ENCODE measurements around the gene TNFRSF1A.
A peak's percentile ranks its signal among the peaks of the same experiment; 100 is the strongest.

TNFRSF1A gene

GRCh38 chr12:6361834-6362233, 20.0 kb upstream of the TNFRSF1A start:
- Histone ChIP-seq H3K4me1 (ENCODE audit: control insufficient read depth in 2 of 2, insufficient read depth in 1 of 2, low read depth in 1 of 2, low read length in 2 of 2) (peaks cover 0 to 4% of the 10 kb centered on the region in 2 donors), H2BK15ac (ENCODE audit: low read length) (peak overlapping the region; percentile 72), H2AFZ (ENCODE audit: low read length) (peak overlapping the region; percentile 22), H3K9me3 (replicated peaks in 1 of 2; ENCODE audit: control insufficient read depth in 2 of 2, insufficient read depth in 1 of 2, low read depth in 1 of 2, low read length in 2 of 2) (no peaks in the 10 kb centered on the region), H3K14ac (ENCODE audit: low read length) (no peak overlapping the region), H3K4me2 (ENCODE audit: insufficient read depth, low read length, poor library complexity, severe bottlenecking) (no peak overlapping the region), H3K18ac (ENCODE audit: low read length) (peak overlapping the region; percentile 82), H3K4ac (ENCODE audit: low read length) (no peak overlapping the region), H2BK120ac (ENCODE audit: low read depth, low read length) (no peak overlapping the region), H3K23ac (ENCODE audit: low read depth, low read length, poor library complexity) (peak overlapping the region; percentile 25), H3K27ac (replicated peaks; ENCODE audit: low read length) (no peak overlapping the region), H2BK12ac (ENCODE audit: low read length) (peak overlapping the region; percentile 60), H3K27me3 (ENCODE audit: control insufficient read depth in 3 of 3, insufficient read depth in 3 of 3, low read depth in 1 of 3, low read length in 3 of 3) (no peaks in the 10 kb centered on the region), H3K36me3 (replicated peaks in 1 of 2; ENCODE audit: control insufficient read depth in 2 of 2, insufficient read depth in 2 of 2, low read length in 2 of 2) (no peaks in the 10 kb centered on the region), H3K9ac (ENCODE audit: low read depth, low read length, poor library complexity) (no peak overlapping the region), H3K4me3 (ENCODE audit: low read length in 2 of 2) (no peak overlapping the region), H3K79me1 (ENCODE audit: low read depth, low read length) (no peaks in the 10 kb centered on the region), H2AK5ac (ENCODE audit: low read depth, low read length) (peak overlapping the region; percentile 73), H2BK5ac (ENCODE audit: low read length) (no peak overlapping the region), H4K8ac (ENCODE audit: low read depth, low read length) (no peak overlapping the region), H4K91ac (ENCODE audit: low read depth, low read length, poor library complexity) (no peak overlapping the region)
- no CpG with 5 or more reads among the region's 14 CpGs for WGBS, 2 donors (ENCODE audit: extremely low coverage in 2 of 2, insufficient read length in 2 of 2, insufficient replicate concordance in 1 of 2)
- no peak for DNase-seq (ENCODE audit: low spot score)

DNA sequence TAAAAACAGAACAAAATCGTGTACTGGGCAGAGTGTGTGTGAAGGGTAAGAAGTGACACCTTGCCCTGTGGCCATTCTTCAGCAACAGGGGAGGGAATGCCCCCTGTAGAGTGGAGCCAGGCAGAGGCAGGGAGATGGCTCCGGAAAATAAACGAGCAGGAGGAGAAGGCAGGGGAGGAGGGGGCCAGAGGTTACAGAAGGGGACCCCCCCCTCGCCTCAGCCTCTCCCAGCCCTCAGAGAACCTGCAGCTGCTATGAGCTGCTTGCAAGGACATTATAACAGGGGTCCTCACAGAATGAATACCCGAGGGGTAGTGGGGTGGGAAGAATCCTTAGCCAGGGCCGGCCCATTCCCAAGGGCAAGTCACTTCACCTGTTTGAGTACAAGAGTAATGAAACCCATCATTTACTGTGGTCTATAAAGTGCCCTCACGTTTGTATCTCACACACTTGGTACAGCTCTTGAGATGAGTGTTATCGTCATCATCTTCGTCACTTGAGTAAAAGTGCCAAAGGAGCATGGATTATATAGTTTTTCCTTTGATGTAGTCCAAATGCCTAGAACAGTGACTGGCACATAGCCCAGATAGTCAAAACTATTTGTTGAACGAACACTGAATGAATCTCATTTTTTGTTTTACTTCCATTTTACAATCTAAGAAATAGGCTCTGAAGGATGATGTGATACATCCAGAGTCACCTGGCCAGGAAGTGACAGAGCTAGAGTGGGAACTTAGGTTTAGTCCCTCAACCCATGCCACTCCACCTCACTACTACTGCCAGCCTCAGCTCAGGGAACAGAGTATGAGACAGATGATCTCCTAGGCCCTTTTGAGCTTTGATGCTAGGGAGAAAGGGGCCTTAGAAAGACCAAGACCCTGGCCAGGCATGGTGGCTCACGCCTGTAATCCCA, 19.0 kb upstream of the TNFRSF1A start:
- Histone ChIP-seq H3K36me3 (replicated peaks in 1 of 2; ENCODE audit: control insufficient read depth in 2 of 2, insufficient read depth in 2 of 2, low read length in 2 of 2) (no peaks in the 10 kb centered on the region), H3K4ac (ENCODE audit: low read length) (no peak overlapping the region), H3K23ac (ENCODE audit: low read depth, low read length, poor library complexity) (no peak overlapping the region), H4K8ac (ENCODE audit: low read depth, low read length) (no peak overlapping the region), H3K27ac (replicated peaks; ENCODE audit: low read length) (no peak overlapping the region), H3K27me3 (ENCODE audit: control insufficient read depth in 3 of 3, insufficient read depth in 3 of 3, low read depth in 1 of 3, low read length in 3 of 3) (no peaks in the 10 kb centered on the region), H3K18ac (ENCODE audit: low read length) (no peak overlapping the region), H3K4me2 (ENCODE audit: insufficient read depth, low read length, poor library complexity, severe bottlenecking) (no peak overlapping the region), H3K79me1 (ENCODE audit: low read depth, low read length) (no peaks in the 10 kb centered on the region), H3K4me1 (ENCODE audit: control insufficient read depth in 2 of 2, insufficient read depth in 1 of 2, low read depth in 1 of 2, low read length in 2 of 2) (peaks cover 0 to 5% of the 10 kb centered on the region in 2 donors), H4K91ac (ENCODE audit: low read depth, low read length, poor library complexity) (no peak overlapping the region), H3K4me3 (ENCODE audit: low read length in 2 of 2) (no peak overlapping the region), H2BK5ac (ENCODE audit: low read length) (no peak overlapping the region), H3K9ac (ENCODE audit: low read depth, low read length, poor library complexity) (no peak overlapping the region), H2BK120ac (ENCODE audit: low read depth, low read length) (no peak overlapping the region), H2BK15ac (ENCODE audit: low read length) (no peak overlapping the region), H3K14ac (ENCODE audit: low read length) (no peak overlapping the region), H2BK12ac (ENCODE audit: low read length) (no peak overlapping the region), H2AFZ (ENCODE audit: low read length) (no peak overlapping the region), H3K9me3 (replicated peaks in 1 of 2; ENCODE audit: control insufficient read depth in 2 of 2, insufficient read depth in 1 of 2, low read depth in 1 of 2, low read length in 2 of 2) (no peaks in the 10 kb centered on the region), H2AK5ac (ENCODE audit: low read depth, low read length) (no peak overlapping the region)
- no CpG with 5 or more reads among the region's 11 CpGs for WGBS, 2 donors (ENCODE audit: extremely low coverage in 2 of 2, insufficient read length in 2 of 2, insufficient replicate concordance in 1 of 2)
- DNase-seq (ENCODE audit: low spot score): no peak

- Histone ChIP-seq H3K14ac (ENCODE audit: low read length) (no peak overlapping the region), H2AFZ (ENCODE audit: low read length) (no peak overlapping the region), H3K9me3 (replicated peaks in 1 of 2; ENCODE audit: control insufficient read depth in 2 of 2, insufficient read depth in 1 of 2, low read depth in 1 of 2, low read length in 2 of 2) (no peaks in the 10 kb centered on the region), H2BK5ac (ENCODE audit: low read length) (no peak overlapping the region), H3K23ac (ENCODE audit: low read depth, low read length, poor library complexity) (no peak overlapping the region), H3K27me3 (ENCODE audit: control insufficient read depth in 3 of 3, insufficient read depth in 3 of 3, low read depth in 1 of 3, low read length in 3 of 3) (no peaks in the 10 kb centered on the region), H3K27ac (replicated peaks; ENCODE audit: low read length) (no peak overlapping the region), H3K9ac (ENCODE audit: low read depth, low read length, poor library complexity) (no peak overlapping the region), H3K4ac (ENCODE audit: low read length) (no peak overlapping the region), H2BK15ac (ENCODE audit: low read length) (no peak overlapping the region), H2AK5ac (ENCODE audit: low read depth, low read length) (no peak overlapping the region), H2BK12ac (ENCODE audit: low read length) (no peak overlapping the region), H3K36me3 (replicated peaks in 1 of 2; ENCODE audit: control insufficient read depth in 2 of 2, insufficient read depth in 2 of 2, low read length in 2 of 2) (no peaks in the 10 kb centered on the region), H3K4me2 (ENCODE audit: insufficient read depth, low read length, poor library complexity, severe bottlenecking) (no peak overlapping the region), H4K8ac (ENCODE audit: low read depth, low read length) (no peak overlapping the region), H3K18ac (ENCODE audit: low read length) (no peak overlapping the region), H4K91ac (ENCODE audit: low read depth, low read length, poor library complexity) (no peak overlapping the region), H3K4me1 (ENCODE audit: control insufficient read depth in 2 of 2, insufficient read depth in 1 of 2, low read depth in 1 of 2, low read length in 2 of 2) (peaks cover 0 to 5% of the 10 kb centered on the region in 2 donors), H3K79me1 (ENCODE audit: low read depth, low read length) (no peaks in the 10 kb centered on the region), H2BK120ac (ENCODE audit: low read depth, low read length) (no peak overlapping the region), H3K4me3 (ENCODE audit: low read length in 2 of 2) (no peak overlapping the region)
- no CpG with 5 or more reads among the region's 7 CpGs for WGBS, 2 donors (ENCODE audit: extremely low coverage in 2 of 2, insufficient read length in 2 of 2, insufficient replicate concordance in 1 of 2)
- no peak for DNase-seq (ENCODE audit: low spot score)
Observed at GRCh38 chr12:6360080-6360571, 18.2 kb upstream of the TNFRSF1A start.

- Histone ChIP-seq H3K23ac (ENCODE audit: low read depth, low read length, poor library complexity) (no peak overlapping the region), H2AFZ (ENCODE audit: low read length) (no peak overlapping the region), H3K4me3 (ENCODE audit: low read length in 2 of 2) (no peak overlapping the region), H2BK15ac (ENCODE audit: low read length) (no peak overlapping the region), H3K27me3 (ENCODE audit: control insufficient read depth in 3 of 3, insufficient read depth in 3 of 3, low read depth in 1 of 3, low read length in 3 of 3) (no peaks in the 10 kb centered on the region), H3K4me2 (ENCODE audit: insufficient read depth, low read length, poor library complexity, severe bottlenecking) (no peak overlapping the region), H3K4ac (ENCODE audit: low read length) (no peak overlapping the region), H3K9me3 (replicated peaks in 1 of 2; ENCODE audit: control insufficient read depth in 2 of 2, insufficient read depth in 1 of 2, low read depth in 1 of 2, low read length in 2 of 2) (peaks cover 0 to 3% of the 10 kb centered on the region in 2 donors), H3K36me3 (replicated peaks in 1 of 2; ENCODE audit: control insufficient read depth in 2 of 2, insufficient read depth in 2 of 2, low read length in 2 of 2) (no peaks in the 10 kb centered on the region), H2BK5ac (ENCODE audit: low read length) (no peak overlapping the region), H2BK120ac (ENCODE audit: low read depth, low read length) (no peak overlapping the region), H2AK5ac (ENCODE audit: low read depth, low read length) (no peak overlapping the region), H3K18ac (ENCODE audit: low read length) (no peak overlapping the region), H3K4me1 (ENCODE audit: control insufficient read depth in 2 of 2, insufficient read depth in 1 of 2, low read depth in 1 of 2, low read length in 2 of 2) (peaks cover 0 to 5% of the 10 kb centered on the region in 2 donors), H3K79me1 (ENCODE audit: low read depth, low read length) (no peaks in the 10 kb centered on the region), H3K27ac (replicated peaks; ENCODE audit: low read length) (no peak overlapping the region), H4K8ac (ENCODE audit: low read depth, low read length) (no peak overlapping the region), H3K9ac (ENCODE audit: low read depth, low read length, poor library complexity) (no peak overlapping the region), H4K91ac (ENCODE audit: low read depth, low read length, poor library complexity) (no peak overlapping the region), H3K14ac (ENCODE audit: low read length) (no peak overlapping the region), H2BK12ac (ENCODE audit: low read length) (no peak overlapping the region)
- no CpG with 5 or more reads among the region's 1 CpG for WGBS, 2 donors (ENCODE audit: extremely low coverage in 2 of 2, insufficient read length in 2 of 2, insufficient replicate concordance in 1 of 2)
- no peak for DNase-seq (ENCODE audit: low spot score)
Observed at GRCh38 chr12:6358881-6359280, 17.0 kb upstream of the TNFRSF1A start.
